ENCODE data around the gene GAL3ST2.

Gene GAL3ST2

GRCh38 chr2:241808721-241809382 is 32.2 kb downstream of the GAL3ST2 start, which contains the start of gene NEU4:
Gene NEU4 (plus strand): TSS chr2:241809193. CDS start chr2:241814485, 5,292 bp downstream.
- no peak within 1 kb of the TSS for H3K4me3 ChIP-seq (ENCODE audit: low read depth, low read length)
- no peak for TF ChIP-seq CTCF (IDR thresholded peaks at IDR 0.05; ENCODE audit: borderline replicate concordance, insufficient read depth, low read depth, low read length)

DNA sequence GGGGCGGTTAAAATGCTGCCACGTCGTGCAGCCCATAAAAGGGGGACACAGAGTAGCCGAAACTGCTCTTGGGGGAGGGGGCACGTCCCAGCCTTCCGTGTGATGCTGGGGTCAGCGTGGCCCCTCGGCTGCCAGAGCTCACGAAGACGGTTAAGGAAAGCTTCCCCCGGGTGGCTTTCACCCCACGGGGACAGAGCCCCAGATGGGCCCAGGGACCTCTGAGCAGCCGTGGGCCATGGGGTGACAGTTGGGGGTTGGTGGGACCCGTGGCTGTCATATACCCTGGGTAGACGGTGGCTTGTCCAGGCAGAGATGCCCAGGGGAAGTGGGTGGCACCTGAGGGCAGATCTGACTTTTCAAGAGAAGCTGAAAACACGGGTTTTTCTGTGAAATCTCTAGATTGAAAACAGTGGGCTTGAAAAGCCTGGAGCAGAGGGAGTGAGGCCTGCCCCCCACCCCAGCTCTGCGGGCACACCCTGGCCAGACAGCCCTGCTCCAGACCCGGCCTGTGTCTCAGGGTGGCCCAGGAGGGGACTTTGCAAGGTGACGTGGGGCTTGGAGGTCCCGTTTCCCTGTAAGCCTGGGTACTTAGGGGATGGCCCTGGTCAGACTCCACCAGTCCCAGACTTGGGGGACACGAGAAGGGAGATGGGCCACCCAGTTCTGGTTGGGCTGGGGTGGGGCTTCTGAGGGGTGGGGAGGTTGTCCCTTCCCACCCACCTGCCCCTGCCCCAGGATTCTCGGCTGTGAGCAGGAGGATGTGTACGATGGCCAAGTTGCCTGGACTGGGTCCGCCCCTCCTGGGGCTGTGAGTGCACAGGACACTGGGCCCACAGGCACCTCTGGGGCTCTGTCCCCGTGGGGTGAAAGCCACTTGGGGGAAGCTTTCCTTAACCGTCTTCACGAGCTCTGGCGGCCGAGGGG is 33.0 kb downstream of the GAL3ST2 start:
- TF ChIP-seq CTCF (IDR thresholded peaks at IDR 0.05; ENCODE audit: borderline replicate concordance, insufficient read depth, low read depth, low read length): no peak
- H3K4me3 ChIP-seq (ENCODE audit: low read depth, low read length): no peak overlapping the region

GRCh38 chr2:241810307-241811200 is 33.9 kb downstream of the GAL3ST2 start:
- no peak overlapping the region for H3K4me3 ChIP-seq (ENCODE audit: low read depth, low read length)
- no peak for TF ChIP-seq CTCF (IDR thresholded peaks at IDR 0.05; ENCODE audit: borderline replicate concordance, insufficient read depth, low read depth, low read length)

DNA sequence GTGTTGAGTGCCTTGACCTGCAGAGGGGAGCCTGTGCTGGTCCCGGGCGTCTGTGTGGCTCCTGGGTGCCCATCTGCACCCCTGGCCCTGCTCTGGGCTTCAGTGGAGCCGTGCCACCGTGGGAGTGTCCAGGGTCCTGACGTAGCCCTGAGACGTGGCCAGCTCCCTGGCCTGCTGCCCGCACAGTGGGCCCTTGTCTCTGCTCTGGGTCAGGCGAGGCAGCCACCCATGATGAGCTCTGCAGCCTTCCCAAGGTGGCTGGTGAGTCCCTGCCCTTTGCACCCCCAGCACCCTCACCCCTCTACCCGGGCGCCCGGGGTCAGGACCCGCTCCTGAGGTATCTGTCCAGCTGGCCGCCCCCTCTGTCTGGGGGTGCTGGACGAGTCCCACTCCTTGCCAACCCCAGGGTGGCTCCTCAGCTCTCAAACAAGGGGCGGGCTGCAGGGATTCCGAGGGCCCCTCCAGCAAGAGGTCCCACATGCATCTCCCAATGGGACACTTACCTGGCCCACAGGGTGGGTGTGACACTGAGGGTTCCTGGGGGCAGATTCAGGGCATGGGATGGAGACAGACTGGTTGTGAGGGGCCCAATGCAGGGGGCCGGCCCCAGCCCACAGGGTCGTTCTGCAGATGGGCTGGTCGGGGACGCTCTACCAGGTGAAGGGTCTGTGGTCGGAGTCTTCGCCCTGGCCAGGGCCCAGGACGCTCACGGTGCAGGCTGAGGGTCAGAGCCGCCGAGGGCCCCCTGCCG is 34.8 kb downstream of the GAL3ST2 start:
- TF ChIP-seq CTCF (IDR thresholded peaks at IDR 0.05; ENCODE audit: borderline replicate concordance, insufficient read depth, low read depth, low read length): no peak

GRCh38 chr2:241811952-241812729 is 35.5 kb downstream of the GAL3ST2 start:
- no peak overlapping the region for H3K4me3 ChIP-seq (ENCODE audit: low read depth, low read length)

More for the DNA sequence above, 34.8 kb downstream of the GAL3ST2 start:
- no peak overlapping the region for H3K4me3 ChIP-seq (ENCODE audit: low read depth, low read length)

More at GRCh38 chr2:241811952-241812729, 35.5 kb downstream of the GAL3ST2 start:
- TF ChIP-seq CTCF (IDR thresholded peaks at IDR 0.05; ENCODE audit: borderline replicate concordance, insufficient read depth, low read depth, low read length): no peak
